Mucosa of descending colon (tissue), 3 donors: ENCODE measurements around the gene LYVE1. TPM values are rescaled to one million over a fixed set of nuclear protein-coding genes. Genes with fewer than 3 reads are reported as not detected.

Source experiments
- ATAC-seq: fragments of 200-7000 bp; cut with Tn5 transposase; one replicate; pipeline ENCODE4 v1.9.1; 2020; ENCODE audit warnings: mild to moderate bottlenecking, moderate library complexity
- DNase-seq, 3 donors: peaks; one replicate each; pipeline ENCODE4 v3.0.0-alpha.2; 2020
- H3K36me3 ChIP-seq: fragments of 200-600 bp; one replicate; pipeline ENCODE4 v1.8.0; 2021; ENCODE audit warnings: low read depth, mild to moderate bottlenecking
- H3K4me1 ChIP-seq: fragments of 200-600 bp; one replicate; pipeline ENCODE4 v1.8.0; 2021; ENCODE audit warnings: low read depth, mild to moderate bottlenecking
- H3K4me3 ChIP-seq: fragments of 200-600 bp; one replicate; pipeline ENCODE4 v1.8.0; 2021; ENCODE audit warnings: mild to moderate bottlenecking
- H3K9me3 ChIP-seq: fragments of 200-600 bp; one replicate; pipeline ENCODE4 v1.8.0; 2021; ENCODE audit warnings: mild to moderate bottlenecking
- CTCF ChIP-seq: fragments of 200-600 bp; IDR thresholded peaks from one replicate; pipeline ENCODE4 v1.8.0; 2022; ENCODE audit warnings: antibody characterized with exemption, mild to moderate bottlenecking
- intact Hi-C, 2 donors: fragments of 100-400 bp; cut with DNase I in 1 of 2; cut with micrococcal nuclease in 1 of 2; formaldehyde crosslinking; loops; one replicate each; pipeline versions ENCODE4 v1.11.0 to v1.11.1; 2022; cut with DNase I, micrococcal nuclease
- total RNA-seq, 3 donors: library from RNA; stranded (reverse); fragmentation: NEBNext Ultra II Directional in 2 of 3; extraction: Animal tissue kit (Norgen Biotek cat#: 25700) in 2 of 3; gene quantifications; one replicate each; pipeline versions ENCODE4 v1.2.1 to v1.2.4, GENCODE V29; 2021 to 2023
- donor health status: DM: no; HTN: no; CAD: no; lungs with moderate emphysema.
- donor health status: DM: no; HTN: no; CAD: no.
- donor health status: DM: no; HTN: yes; CAD: no.

Gene LYVE1
- total RNA-seq, 3 donors from 2014 or later, result 14.4 to 137 (median 43.4) TPM

GRCh38 chr11:10561043-10561818, 7.2 kb downstream of the LYVE1 start:
- Histone ChIP-seq H3K36me3 (no peaks in the 10 kb centered on the region), H3K4me3 (no peak overlapping the region), H3K4me1 (no peaks in the 10 kb centered on the region), H3K9me3 (no peaks in the 10 kb centered on the region)
- intact Hi-C loops, result no loop called here
- ATAC-seq (peak; percentile 90), DNase-seq (no peak)
- no peak for TF ChIP-seq CTCF

GRCh38 chr11:10558288-10558687, 10.2 kb downstream of the LYVE1 start:
- no peak for ATAC-seq
- no peak for DNase-seq
- intact Hi-C loops, result no loop called here
- TF ChIP-seq CTCF, result no peak
- Histone ChIP-seq H3K36me3 (no peaks in the 10 kb centered on the region), H3K4me3 (no peak overlapping the region), H3K9me3 (no peaks in the 10 kb centered on the region), H3K4me1 (no peaks in the 10 kb centered on the region)

DNA sequence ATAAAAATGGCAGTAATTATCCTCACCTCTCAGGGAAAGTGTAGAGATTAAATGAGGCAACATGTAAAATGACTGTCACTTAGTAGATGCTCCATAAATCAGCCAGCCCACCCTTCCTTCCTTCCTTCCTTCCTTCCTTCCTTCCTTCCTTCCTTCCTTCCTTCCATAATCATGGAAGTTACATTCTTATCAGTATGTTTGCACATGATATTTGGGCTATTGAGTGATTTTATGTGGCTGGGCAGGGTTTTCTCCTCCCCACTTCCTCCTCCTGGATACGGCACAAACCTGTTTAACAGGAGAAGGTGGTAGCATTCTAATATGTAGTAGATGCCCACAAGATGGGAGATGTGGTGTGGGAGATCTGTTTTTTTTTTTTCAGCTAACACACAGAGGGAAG, 11.9 kb downstream of the LYVE1 start:
- no peak for TF ChIP-seq CTCF
- H3K36me3 ChIP-seq, result no peaks in the 10 kb centered on the region
- no peaks in the 10 kb centered on the region for H3K9me3 ChIP-seq
- no peak overlapping the region for H3K4me3 ChIP-seq
- DNase-seq (no peak), ATAC-seq (no peak)
- H3K4me1 ChIP-seq, result no peaks in the 10 kb centered on the region
- intact Hi-C loops, result no loop called here

DNA sequence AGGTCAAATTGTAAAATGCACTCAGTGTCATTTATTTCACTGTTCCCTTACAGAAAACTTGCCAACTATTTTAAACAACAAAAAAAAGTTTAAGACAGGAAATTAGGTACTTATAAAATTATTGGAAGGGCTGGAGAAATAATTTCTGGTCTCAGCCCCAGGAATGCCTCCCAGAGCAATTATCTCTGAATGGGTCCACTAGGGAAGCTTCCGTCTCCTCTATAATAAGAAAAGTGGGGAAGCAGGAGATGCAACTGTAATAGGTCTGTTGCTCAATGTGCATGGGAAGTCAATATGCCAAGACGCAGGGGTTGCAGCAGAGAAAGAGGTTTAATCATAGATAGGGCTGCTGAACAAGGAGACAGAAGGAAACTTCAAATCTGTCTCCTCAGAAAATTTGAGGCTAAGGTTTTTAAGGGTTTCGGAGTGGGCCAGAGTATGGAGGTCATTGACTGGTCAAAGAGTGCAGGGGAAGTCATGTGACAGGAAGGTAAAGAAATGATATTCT, 16.6 kb downstream of the LYVE1 start:
- ATAC-seq, result no peak
- DNase-seq, result no peak
- Histone ChIP-seq H3K4me1 (no peaks in the 10 kb centered on the region), H3K9me3 (no peaks in the 10 kb centered on the region), H3K4me3 (no peak overlapping the region), H3K36me3 (no peaks in the 10 kb centered on the region)
- intact Hi-C loops, result no loop called here
- no peak for TF ChIP-seq CTCF

DNA sequence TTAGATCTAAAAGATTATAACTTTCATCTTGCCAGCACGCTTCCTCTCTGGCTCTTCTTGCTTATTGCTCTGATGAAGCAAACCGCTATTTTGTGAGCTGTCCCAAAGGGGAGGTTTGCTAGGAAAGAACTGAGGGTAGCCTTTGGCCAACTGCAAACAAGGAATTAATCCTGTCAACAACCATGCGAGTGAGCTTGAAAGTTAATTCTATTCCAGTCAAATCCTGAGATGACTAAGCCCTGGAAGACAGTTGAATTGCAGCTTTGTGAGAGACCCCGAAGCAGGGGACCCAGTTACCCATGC, 17.2 kb downstream of the LYVE1 start:
- no peaks in the 10 kb centered on the region for H3K4me1 ChIP-seq
- DNase-seq, result no peak
- intact Hi-C loops, result no loop called here
- TF ChIP-seq CTCF, result no peak
- ATAC-seq, result no peak
- no peaks in the 10 kb centered on the region for H3K36me3 ChIP-seq
- H3K4me3 ChIP-seq, result no peak overlapping the region
- no peaks in the 10 kb centered on the region for H3K9me3 ChIP-seq
